Stimulated activated CD4-positive, alpha-beta T cell treated with anti-CD3 and anti-CD28 coated beads, Interleukin-4, amount 100 ng/mL, for 4 hours (primary cell): ENCODE data around the gene DNHD1.

Experiments used
- DNase-seq, 2 experiments: peaks; one replicate each; pipeline ENCODE4 v3.0.0-alpha.2; 2020

DNHD1 gene

GRCh38 chr11:6565325-6565724 is 68.2 kb downstream of the DNHD1 start:
- no peak for DNase-seq

- DNase-seq, result no peak
Observed at GRCh38 chr11:6565988-6566703, 69.1 kb downstream of the DNHD1 start.

- no peak for DNase-seq
Observed at GRCh38 chr11:6566704-6567370, 69.8 kb downstream of the DNHD1 start.

DNA sequence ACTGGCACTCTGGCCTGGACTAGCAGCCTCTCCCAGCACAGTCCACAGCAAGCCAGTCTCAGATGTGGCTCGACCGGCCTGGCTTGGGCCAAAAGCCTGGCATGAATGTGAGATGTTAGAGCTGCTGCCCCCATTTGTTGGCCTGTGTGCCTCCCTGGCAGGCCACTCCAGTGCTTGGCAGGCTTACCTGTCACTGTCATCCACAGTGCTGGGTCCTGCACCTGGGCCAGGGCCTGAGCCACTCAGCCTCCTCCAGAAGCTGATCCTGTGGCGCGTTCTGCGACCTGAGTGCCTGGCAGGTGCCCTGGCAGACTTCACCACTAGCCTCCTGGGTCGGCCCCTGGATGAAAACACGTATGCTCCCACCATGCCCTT is 70.3 kb downstream of the DNHD1 start:
- DNase-seq, result no peak

DNA sequence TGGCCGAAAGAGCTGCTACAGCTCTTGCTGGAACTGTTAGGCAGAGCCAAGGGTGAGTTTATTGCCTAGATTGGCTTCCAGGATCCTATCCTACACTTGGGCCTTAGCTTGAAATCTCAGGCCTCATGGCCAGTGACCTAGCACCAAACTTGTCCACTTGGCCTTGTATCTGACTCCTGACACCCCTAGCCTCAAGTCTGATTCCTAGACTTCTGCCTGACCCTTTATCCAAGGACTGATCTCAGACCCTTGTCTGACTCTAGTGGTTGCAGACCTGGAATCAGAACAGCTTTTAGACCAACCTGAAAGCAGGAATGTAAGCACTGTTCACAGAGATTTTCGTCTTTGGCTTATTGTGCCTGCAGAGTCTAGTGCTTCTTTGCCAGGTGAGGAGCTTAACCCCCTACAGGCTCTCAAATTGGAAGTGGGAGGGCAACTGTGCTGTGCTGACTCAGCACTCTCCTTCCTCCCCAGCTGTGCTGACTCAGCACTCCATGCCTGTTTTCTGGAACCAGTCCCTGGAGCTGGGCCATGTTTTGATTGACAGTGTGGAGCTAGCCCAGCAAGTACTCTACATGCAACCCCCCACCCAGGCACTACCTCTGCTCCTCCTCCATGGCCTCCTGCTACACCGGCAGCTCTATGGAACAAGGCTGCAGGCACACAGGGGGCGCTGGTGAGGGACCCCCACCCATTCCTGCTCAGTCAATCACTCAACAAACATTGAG is 71.3 kb downstream of the DNHD1 start:
- DNase-seq, result no peak

DNA sequence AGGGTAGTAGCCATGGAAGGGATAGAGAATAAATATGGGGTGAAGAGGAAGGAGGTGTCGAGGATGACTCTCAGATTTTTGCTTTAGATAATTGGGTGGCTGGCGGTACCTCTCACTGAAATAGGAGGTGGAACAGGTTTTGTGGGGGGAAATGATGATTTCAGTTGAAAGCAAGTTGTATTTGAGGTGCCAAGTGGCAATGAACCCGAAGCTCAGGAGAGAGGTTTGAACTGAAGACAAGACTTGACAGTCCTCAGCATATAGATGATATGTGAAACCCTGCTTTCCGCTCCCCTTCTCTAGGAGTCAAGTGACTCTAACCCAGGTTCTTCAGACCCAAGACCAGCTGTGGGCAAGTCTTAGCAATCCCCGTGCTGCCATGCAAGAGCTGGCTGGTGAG is 72.6 kb downstream of the DNHD1 start:
- no peak for DNase-seq

- DNase-seq, result no peak
Observed at GRCh38 chr11:6570691-6571427, 73.8 kb downstream of the DNHD1 start.

DNA sequence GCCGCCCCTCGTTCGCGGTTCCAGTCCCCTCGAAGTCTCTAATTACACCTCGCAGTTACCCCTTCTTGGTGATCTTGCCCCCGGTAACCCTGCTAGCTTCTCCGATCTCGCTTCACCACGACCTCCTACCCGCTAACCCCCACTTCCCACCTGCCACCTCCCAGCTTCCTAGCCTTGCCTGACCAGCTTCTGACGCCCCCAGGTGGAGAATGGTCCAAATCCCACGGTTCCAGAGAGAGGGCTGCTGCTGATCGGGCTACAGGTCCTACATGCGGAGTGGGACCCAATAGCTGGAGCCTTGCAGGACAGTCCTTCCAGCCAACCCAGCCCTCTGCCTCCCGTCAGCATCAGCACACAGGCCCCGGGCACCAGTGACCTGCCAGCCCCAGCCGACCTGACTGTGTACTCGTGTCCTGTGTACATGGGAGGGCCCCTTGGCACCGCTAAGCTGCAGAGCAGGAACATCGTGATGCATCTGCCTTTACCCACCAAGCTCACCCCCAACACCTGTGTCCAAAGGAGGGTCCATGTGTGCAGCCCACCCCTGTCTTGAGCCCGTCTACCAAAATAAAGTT is 74.4 kb downstream of the DNHD1 start:
- no peak for DNase-seq

GRCh38 chr11:6572215-6572614 is 75.1 kb downstream of the DNHD1 start:
- DNase-seq, result no peak

DNA sequence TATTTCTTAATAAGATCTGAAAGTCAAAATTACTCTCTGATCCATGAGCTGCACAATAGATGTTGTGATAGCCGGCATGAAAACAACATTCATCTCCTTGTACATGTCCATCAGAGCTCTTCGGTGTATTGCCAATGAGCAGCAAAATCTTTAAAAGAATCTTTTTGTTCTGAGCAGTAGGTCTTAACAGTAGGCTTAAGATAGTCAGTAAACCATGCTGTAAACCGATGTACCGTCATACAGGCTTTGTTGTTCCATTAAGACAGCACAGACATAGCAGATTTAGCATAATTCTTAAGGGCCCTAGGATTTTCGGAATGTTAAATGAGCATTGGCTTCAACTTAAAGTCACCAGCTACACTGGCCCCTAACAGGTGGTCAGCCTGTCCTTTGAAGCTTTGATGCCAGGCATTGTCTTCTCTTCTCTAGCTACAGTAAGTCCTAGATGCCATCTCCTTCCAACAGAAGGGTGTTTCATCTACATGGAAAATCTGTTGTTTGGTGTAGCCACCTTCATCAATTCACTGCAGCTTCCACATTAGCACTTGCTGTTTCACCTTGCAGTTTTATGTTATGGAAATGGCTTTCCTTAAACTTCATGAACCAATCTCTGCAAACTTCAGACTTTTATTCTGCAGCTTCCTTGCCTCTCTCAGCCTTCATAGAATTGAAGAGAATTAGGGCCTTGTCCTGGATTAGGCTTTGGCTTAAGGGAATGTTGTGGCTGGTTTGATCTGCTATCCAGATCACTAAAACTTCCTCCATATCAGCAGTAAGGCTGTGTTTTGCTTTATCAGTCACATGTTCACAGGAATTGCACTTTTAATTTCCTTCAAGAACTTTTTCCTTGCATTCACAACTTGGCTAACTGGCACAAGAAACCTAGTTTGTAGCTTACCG is 78.0 kb downstream of the DNHD1 start:
- no peak for DNase-seq

GRCh38 chr11:6576471-6577373 is 79.6 kb downstream of the DNHD1 start:
- no peak for DNase-seq

DNA sequence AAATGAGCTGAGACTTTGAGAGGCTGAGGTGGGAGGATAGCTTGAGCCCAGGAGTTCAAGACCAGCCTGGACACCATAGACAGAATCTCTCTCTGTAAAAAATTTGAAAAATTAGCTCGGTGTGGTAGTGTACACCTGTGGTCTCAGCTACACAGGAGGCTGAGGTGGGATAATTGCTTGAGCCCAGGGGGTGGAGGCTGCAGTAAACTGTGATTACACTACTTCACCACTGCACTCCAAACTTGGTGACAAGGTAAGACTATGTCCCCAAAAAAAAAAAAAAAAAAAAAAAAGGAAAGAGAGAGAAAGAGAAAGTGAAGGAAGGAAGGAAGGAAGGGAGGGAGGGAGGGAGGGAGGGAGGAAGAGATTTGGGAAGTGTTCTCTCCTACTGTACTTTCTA is 81.1 kb downstream of the DNHD1 start:
- no peak for DNase-seq

GRCh38 chr11:6579681-6580080 is 82.6 kb downstream of the DNHD1 start:
- DNase-seq, result no peak

DNA sequence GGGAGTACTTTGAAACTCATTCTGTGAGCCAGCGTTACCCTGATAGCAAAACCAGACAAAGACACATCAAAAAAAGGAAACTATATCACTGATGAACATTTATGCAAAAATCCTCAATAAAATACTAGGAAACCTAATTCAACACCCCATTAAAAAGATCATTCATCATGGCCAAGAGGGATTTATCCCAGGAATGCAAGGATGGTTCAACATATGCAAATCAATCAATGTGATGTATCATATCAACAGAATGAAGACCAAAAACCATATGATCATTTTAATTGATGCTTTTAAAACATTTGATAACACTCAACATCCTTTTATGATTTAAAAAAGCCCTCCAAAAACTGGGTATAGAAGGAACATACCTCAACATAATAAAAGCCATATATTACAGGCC is 86.5 kb downstream of the DNHD1 start:
- no peak for DNase-seq

DNA sequence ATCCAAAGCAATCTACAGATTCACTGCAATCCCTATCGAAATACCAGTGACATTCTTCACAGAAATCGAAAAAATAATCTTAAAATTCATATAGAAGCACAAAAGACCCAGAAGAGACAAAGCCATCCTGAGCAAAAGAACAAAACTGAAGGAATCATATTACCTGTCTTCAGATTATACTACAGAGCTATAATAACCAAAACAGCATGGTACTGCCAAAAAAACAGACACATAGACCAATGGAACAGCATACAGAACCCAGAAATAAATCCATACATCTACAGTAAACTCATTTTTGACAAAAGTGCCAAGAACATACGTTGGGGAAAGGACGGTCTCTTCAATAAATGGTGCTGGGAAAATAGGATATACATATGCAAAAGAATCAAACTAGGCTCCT is 87.4 kb downstream of the DNHD1 start:
- DNase-seq, result no peak

GRCh38 chr11:6586434-6587359 is 89.6 kb downstream of the DNHD1 start:
- DNase-seq, result no peak

DNA sequence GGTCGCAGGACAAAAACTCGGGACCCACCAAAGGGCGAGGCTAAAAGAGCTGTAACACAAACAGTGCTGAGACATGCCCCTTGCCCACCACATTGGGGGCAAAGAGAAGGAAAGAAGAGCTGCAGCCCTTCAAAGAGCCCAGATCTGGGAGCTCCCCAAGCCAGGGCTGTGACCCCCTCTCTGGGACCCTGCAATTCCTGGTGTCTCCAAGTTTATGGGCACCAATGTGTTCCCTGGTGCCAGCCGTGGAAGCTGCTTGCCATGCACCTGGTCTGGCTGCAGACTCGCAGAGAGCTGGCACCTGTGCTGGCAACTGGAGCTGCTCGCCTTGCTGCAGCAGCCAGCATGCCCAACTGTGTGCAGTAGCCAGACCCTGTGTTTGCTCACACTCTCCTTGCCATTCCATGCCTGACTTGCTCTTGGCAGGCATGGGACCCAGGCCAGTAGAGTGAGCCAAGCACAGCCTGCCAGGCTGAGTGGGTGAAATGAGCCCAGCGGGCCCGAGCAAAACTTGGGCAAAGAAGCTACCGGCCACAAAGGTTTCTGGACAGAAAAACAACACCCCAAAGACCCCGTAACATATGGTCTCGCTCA is 90.4 kb downstream of the DNHD1 start:
- no peak for DNase-seq

DNA sequence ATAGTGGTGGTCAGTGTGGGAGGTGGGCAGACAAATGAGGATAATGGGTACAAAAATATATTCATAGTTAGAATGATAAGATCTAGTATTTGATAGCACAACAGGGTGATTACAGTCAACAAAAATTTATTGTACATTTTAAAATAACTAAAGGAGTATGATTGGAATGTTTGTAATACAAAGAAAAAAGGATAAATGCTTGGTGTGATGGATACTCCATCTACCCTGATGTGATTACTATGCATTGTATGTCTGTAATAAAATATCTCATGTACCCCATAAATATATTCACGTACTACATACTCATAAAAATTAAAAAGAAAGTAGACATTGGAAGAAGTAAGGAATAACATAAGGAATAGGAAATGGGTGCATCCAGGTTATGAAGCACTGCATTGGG is 90.9 kb downstream of the DNHD1 start:
- no peak for DNase-seq

DNA sequence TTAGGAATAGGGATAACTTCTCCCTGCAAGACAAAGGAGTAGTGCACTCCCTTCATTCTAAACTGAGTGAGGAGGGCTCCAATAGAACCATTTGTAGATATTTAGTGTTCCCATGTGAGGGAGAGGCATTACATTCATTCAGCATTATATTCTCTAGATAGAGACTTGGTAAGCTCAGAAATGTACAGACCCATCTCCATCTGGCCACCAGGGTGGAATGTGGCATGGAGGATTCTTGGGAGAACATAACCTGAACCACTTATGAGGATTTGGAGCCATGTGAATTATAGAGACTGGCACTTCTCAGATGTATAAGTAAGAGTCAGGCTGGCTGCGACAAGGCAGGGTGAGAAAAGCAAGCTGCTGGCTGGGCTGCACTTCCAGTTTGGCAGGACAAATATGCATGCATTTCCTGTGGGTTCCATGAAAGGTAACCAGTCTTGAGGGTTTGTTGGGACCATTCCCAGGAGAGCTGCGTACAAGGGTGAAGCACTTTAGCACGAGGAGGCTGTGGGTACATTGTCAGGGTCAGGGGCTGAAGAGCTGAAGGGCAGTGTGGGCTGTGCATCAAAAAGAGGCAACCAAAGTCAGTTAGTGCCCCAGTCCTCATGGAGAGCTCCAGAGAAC is 97.2 kb downstream of the DNHD1 start:
- no peak for DNase-seq
